HG02759 (cell line): Measurements from ENCODE around the gene ZNF837.

Experiments used
- ATAC-seq: cut with Tn5 transposase; IDR thresholded peaks from one replicate; pipeline ENCODE4 v1.9.1; 2021; ENCODE audit warnings: mild to moderate bottlenecking, moderate library complexity; ENCODE audit not compliant: unreplicated experiment

ZNF837 gene

DNA sequence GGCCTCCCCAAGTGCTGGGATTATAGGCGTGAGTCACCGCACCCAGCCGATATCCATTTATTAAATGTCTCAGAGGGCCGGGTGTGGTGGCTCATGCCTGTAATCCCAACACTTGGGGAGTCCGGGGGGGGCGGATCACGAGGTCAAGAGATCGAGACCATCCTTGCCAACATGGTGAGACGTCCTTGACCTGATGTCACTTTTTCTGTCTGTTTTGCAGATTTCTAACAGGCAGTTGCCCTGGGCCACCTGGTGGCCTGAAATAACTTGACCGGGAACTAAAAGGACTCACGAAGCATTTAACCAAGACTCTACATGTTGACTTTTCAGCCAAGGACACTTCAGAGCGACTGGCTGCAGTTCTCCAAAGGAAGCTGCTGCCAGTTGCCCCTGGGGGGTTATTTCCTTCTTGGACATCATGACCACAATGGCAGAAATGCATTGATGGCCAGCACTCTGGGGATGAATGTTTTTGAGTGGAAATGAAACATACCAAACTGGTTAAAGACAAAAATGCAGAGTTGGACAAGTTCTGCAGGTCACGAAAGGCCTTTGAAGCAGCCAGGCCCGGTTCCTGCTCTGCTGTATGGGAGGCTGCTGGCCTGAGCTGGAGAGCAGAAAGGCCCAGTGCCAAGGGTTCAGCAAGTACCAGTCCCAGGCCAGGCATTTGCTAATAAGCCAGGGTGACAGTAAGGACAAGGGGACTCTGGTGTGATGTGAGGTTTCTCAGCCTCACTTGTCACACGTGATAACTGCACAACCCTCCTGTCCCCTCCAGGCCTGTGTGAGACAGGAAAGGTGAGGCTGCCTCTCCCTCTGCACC lies 8.3 kb downstream of the ZNF837 start:
- no peak for ATAC-seq

- ATAC-seq: no peak
These were observed 12.1 kb downstream of the ZNF837 start for GRCh38 chr19:58368561-58369360.

- no peak for ATAC-seq
These were observed 13.0 kb downstream of the ZNF837 start for GRCh38 chr19:58367698-58368454.

DNA sequence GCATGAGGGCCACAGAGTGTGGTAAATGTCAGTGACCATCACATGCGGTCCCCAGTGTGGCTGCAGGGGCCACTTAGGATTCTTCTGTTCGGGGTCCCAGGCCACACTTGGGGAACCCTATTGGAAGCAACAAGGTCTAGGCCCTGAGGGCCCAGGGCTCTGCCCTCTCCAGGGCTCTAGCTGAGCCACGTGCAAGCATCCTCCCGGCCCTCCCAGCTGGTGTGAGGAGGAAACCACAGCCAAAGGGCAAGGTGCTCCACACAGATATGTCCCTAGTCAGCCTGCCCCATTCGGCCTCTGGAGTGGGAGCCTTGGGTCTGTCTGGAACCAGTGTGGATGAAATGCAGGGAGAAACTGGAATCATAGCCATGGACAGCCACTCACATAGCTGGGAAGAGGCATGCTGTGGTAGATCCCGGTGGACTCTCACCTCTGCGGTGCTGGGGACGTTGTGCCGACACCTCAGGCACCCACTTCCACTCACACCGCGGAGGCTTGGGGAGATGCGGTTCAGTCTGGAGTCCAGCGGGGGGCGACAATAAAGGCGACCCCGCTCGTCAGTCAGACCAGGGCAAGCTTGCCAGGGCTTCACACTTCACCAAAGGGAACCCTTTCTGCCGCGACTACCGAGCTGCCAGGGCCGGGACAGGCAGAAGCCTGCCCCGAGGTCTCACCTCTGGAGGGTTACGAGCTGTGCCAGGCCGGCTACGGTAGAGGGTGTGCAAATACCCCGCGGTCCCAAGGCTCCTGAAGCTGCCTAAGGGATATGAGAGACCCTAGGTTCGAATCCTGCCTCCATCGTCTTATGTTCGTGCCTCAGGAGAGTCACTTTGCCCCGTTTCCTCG lies 14.0 kb downstream of the ZNF837 start:
- no peak for ATAC-seq

DNA sequence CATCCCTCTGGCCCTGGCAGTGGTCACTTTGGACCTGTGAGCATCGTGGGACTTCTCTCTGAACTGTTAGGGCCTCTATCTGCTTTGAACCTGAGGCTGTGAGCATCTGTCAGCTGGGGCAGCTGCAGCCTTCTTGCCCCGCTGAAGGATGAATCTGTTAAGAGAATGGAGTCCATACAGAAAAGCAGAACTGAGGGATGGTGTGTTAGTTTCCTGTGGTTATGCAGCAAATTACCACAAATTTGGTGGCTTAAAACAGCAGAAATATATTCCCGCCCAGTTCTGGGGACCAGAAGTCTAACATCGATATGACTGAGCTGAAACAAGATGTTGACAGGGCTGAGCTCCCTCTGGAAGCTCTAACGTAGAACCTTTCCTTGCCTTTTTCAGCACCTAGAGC lies 16.7 kb downstream of the ZNF837 start:
- no peak for ATAC-seq

GRCh38 chr19:58362272-58362994 lies 18.4 kb downstream of the ZNF837 start, which contains the start of gene ZNF497:
TSS of gene ZNF497 (minus strand) at chr19:58362751. CDS start at chr19:58357635, 5,116 bp downstream.
- ATAC-seq: peak; percentile 87

DNA sequence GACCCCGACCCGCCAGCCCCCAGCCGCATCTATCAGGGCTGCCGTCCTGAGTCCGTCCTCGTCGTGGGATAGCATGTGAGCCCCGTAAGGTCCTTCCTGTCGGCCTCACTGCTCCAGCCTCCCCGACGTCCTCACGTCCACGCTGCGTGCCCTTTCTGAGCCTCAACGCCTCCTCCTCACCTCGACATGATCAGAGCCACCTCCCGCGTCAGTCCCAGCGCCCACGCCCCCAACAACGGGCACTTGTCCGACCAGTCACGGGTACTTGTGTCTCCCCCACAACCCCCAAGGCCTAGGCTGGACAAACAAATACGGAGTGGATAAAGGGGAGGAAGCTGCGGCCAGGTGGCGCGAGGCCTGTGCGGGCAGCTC lies 18.9 kb downstream of the ZNF837 start:
- ATAC-seq: peak; percentile 16

GRCh38 chr19:58357481-58358145 lies 23.2 kb downstream of the ZNF837 start:
- ATAC-seq: no peak

DNA sequence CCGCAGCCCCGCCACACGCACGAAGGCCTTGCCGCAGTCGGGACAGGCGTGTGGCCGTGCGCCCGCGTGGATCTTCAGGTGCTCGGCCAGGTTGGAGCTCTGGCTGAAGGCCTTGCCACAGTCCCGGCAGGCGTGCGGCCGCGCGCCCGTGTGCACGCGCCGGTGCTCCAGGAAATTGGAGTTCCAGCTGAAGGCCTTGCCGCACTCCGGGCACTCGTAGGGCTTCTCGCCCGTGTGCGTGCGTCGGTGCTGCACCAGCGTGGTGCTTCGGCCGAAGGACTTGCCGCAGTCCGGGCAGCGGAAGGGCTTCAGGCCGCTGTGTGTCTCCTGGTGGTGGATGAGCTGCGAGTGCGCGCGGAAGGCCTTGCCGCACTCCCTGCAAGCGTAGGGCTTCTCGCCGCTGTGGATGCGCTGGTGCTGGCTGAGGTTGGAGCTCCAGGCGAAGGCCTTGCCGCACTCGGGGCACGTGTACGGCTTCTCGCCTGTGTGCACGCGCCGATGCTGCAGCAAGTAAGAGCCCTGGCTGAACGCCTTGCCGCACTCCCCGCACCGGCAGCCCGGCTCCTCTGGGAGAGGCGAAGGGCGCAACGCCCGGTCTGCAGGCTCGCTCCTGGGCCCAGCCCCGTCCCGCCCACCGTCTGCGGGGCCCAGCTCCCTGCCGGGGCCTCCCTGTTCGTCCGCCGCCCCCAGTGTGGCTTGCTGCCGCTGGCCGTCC lies 23.9 kb downstream of the ZNF837 start:
- ATAC-seq: no peak

- peak; percentile 58 for ATAC-seq
These were observed 24.7 kb downstream of the ZNF837 start for GRCh38 chr19:58355908-58356765.

DNA sequence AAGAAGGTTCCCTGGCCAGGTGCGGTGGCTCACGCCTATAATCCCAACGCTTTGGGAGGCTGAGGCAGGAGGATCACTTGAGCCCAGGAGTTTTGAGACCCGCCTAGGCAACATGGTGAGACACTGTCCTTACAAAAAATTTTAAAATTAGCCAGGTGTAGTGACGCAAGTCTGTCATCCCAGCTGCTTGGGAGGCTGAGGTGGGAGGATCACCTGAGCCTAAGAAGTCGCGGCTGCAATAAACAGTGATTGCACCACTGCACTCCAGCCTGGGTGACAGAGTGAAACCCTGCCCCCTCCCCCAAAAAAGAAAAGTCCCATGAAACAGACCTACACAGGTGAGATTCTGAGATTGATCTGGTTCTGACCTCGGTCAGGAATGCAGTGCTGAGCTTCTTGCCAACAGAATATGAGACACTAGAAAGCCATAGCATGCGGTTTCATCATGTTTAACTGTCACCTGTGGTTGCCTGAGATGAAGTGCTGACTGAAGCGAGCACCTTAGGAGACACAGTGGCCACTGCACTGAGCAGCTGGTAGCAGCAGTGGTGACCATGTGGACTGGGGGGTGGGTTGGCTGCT lies 25.5 kb downstream of the ZNF837 start:
- ATAC-seq: no peak

- ATAC-seq: no peak
These were observed 26.3 kb downstream of the ZNF837 start for GRCh38 chr19:58354478-58355030.

DNA sequence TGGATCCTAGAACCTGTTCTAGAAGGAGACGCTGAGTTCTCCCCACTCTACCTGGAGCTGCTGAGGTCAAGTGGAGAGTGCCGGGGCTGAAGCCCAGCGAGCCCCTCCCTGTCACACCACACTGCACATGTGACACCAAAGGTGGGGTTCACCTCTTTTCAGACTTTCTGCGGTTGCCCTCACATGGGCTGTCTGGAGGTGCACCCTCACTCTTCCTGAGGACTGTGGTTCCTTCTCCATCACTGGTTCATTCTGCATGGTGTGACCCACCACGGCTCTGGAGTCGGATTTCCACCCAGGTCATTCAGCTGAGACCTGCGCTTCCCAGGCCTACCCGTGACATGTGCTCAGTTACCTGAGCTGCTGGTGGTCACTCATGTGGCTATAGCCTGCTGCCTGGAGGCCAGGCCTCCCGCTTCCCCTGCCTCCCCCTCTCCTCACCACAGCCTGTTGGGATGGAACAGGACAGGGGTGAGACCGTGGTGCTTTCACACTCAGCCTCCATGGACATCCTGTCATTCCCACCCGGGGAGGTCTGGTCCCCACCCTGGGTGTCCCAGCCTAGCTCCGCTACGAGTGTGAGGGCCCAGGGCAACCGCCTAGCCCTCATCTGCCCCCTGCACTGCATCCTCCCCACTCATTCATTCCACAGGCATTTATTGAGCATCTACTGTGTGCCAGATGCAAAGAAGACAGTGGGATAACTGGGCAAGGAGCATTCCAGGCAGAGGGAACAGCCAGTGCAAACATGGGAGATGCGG lies 26.9 kb downstream of the ZNF837 start:
- no peak for ATAC-seq

DNA sequence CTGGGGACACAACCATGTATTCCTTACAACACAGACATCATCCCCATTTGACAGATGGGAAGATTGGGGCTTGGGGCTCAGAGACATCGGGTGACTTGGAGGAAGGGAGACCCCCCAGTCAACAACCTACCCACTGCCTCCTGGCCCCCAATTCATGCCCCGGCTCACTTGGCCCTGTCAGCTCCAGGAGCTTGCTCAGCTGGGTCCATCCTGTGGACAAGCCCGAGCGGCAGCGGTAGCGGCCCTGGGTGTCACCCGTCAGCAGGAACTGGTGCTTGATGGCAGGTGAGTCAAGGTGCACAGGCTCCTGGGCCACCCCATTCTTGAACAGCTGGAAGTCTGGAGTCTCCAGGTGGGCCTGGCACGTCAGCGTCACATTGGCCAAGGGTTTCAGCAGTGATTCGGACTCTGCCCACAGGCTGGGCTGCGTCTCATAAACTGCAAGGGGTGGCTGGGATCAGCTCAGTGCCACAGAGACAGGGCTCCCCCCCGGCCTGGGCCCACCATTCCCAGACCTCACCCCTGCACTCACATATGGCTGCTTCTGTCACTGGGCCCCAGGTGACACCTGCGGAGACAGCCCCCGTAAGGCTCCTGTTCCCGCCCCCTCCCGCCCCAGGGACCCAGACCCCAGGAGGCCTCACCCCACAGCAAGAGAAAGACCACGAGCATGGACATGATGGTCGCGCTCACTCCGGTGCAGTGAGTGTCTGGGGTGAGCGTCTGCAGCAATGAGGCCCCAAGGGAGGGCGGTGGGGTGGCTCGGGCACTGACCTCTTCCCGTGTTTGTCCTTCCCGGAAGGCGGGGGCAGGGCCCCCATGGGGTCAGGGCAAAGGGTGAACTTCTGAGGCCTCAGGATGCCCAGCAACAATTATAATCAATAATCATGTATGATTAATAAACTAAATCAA lies 27.8 kb downstream of the ZNF837 start, which contains the start of gene A1BG:
Gene A1BG (minus strand): TSS at position 733 of the 912 bp plus-strand sequence. CDS start 55 bp downstream, at position 678.
- ATAC-seq: no peak
